Stomach (tissue), 9 donors: Measurements from ENCODE around the gene HEXD. TPM values are rescaled to one million over a fixed set of nuclear protein-coding genes. Genes with fewer than 3 reads are reported as not detected.
"Not testable (repeated sequence)": the region's sequence is repeated elsewhere in the genome, so short reads cannot be mapped to it uniquely, and the experiment has no call there.

Source experiments
- DNase-seq, 2 donors: peaks; one replicate each; pipeline versions ENCODE4 v3.0.0 to v3.0.0-alpha.2; 2013 to 2019
- H3K27ac ChIP-seq, 5 donors: fragments of 200-600 bp in 4 of 5; sonication (generic) in 4 of 5; one replicate each; pipeline ENCODE4 v1.5.1; 2013 to 2019; ENCODE audit warnings: mild to moderate bottlenecking in 1 of 5, moderate library complexity in 1 of 5
- H3K27me3 ChIP-seq, 3 donors: fragments of 200-600 bp; sonication (generic); one replicate each; pipeline ENCODE4 v1.5.1; 2017 to 2019; ENCODE audit warnings: mixed run types in 1 of 3
- H3K36me3 ChIP-seq, 4 donors: fragments of 200-600 bp; sonication (generic); 1 replicate in 3 of 4; 2 replicates in 1 of 4; pipeline ENCODE4 v1.5.1; 2016 to 2019
- H3K4me1 ChIP-seq, 4 donors: fragments of 200-600 bp; sonication (generic); one replicate each; pipeline ENCODE4 v1.5.1; 2016 to 2019
- H3K4me3 ChIP-seq, 4 donors: fragments of 200-600 bp; sonication (generic) in 3 of 4; one replicate each; pipeline ENCODE4 v1.5.1; 2016 to 2019; ENCODE audit warnings: mild to moderate bottlenecking in 1 of 4
- H3K9me3 ChIP-seq, 4 donors: fragments of 200-600 bp; sonication (generic); one replicate each; pipeline ENCODE4 v1.5.1; 2016 to 2019
- CTCF ChIP-seq, 7 experiments: fragments of 450-650 bp in 4 of 7; fragments of 200-600 bp in 3 of 7; sonication (generic) in 3 of 7; IDR thresholded peaks; one replicate each; pipeline ENCODE4 v1.5.1; 2016 to 2019; ENCODE audit warnings: antibody characterized with exemption in 7 of 7, control low read depth in 2 of 7, mild to moderate bottlenecking in 1 of 7
- EP300 ChIP-seq: sonication (generic); formaldehyde crosslinking; IDR thresholded peaks from one replicate; pipeline ENCODE4 v1.6.1; 2017; ENCODE audit warnings: antibody characterized with exemption
- POLR2A ChIP-seq, 4 donors: fragments of 450-650 bp; IDR thresholded peaks; one replicate each; pipeline ENCODE4 v1.6.1; 2016; ENCODE audit warnings: antibody characterized with exemption in 4 of 4, control low read depth in 2 of 4, mild to moderate bottlenecking in 1 of 4, moderate library complexity in 1 of 4
- POLR2AphosphoS5 ChIP-seq, 3 donors: sonication (generic); formaldehyde crosslinking; IDR thresholded peaks; one replicate each; pipeline ENCODE4 v1.6.1; 2016; ENCODE audit warnings: antibody characterized with exemption in 3 of 3
- WGBS, 5 donors: extraction: QIAGEN DNeasy Blood & Tissue Kit in 3 of 5; methylation state at CpG; one replicate each; pipeline versions ENCODE4 v1.1.5 to v1.1.7; 2013 to 2018; 5-methylcytosine and 5-hydroxymethylcytosine counted together
- intact Hi-C: fragments of 100-400 bp; cut with DNase I; formaldehyde crosslinking; loops from one replicate; pipeline ENCODE4 v1.15.1; 2023; ENCODE audit warnings: low total_unique reads
- polyA plus RNA-seq, 3 donors: library from polyadenylated mRNA; stranded (reverse); fragments of 200-250 nt; gene quantifications; one replicate each; pipeline ENCODE4 v1.2.3, GENCODE V29; 2013
- total RNA-seq, 5 donors: library from RNA; depleted of rRNA; stranded (reverse); fragments of >200 nt; gene quantifications; one replicate each; pipeline versions ENCODE4 v1.1.0 to v1.2.3, GENCODE V29; 2014 to 2016
- donor health status: healthy with polysubstance abuse.
- donor health status: Bipolar disorder and iron deficiency.
- donor health status: healthy.

HEXD gene
- total and polyA plus RNA-seq, 8 donors, result 13.8 to 212 (median 102) TPM

DNA sequence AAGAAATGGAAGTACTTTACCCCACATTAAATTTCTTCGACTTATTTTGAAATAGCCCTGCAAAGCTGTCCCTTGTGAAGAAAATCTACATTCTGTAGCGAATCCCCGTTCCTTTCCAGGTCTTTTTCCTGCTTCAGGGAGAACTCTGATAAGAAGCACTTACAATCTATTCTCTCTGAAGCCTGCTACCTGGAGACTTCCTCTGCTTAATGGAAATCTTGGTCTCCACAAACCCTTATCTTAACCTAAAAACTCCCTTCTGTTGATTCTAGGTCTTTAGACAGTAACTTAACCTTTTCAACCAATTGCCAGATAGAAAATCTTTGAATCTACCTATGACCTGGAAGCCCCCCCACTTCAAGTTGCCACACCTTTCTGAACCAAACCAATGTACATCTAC lies 34.0 kb downstream of the HEXD start:
- Histone ChIP-seq H3K4me3 (no peak overlapping the region), H3K9me3 (no peaks in the 10 kb centered on the region), H3K27ac (peak overlapping the region in 3 of 5 donors; percentile 93 to 97 (median 96)), H3K36me3 (peaks cover 0 to 8% (median 3%) of the 10 kb centered on the region in 4 donors), H3K27me3 (no peaks in the 10 kb centered on the region), H3K4me1 (peaks cover 20 to 51% (median 26%) of the 10 kb centered on the region in 4 donors)
- no peak for TF ChIP-seq POLR2A (IDR thresholded peaks at IDR 0.05)
- no peak for TF ChIP-seq POLR2AphosphoS5 (IDR thresholded peaks at IDR 0.05)
- no peak for TF ChIP-seq CTCF (IDR thresholded peaks at IDR 0.05)
- TF ChIP-seq EP300, result no peak
- WGBS, 5 donors, result 73 to 89% (median 84%) methylated on average over 3 of the region's 3 CpGs
- intact Hi-C loops, result no loop called here
- no peak for DNase-seq

GRCh38 chr17:82453151-82453550 lies 35.0 kb downstream of the HEXD start:
- H3K4me3 ChIP-seq, H3K27me3 ChIP-seq, H3K36me3 ChIP-seq, H3K27ac ChIP-seq, DNase-seq, intact Hi-C loops, H3K9me3 ChIP-seq: not testable (repeated sequence)
- H3K4me1 ChIP-seq, result peaks cover 26 to 49% (median 34%) of the 10 kb centered on the region in 4 donors
- WGBS, 5 donors, result 79 to 87% (median 86%) methylated on average over 7 of the region's 7 CpGs

GRCh38 chr17:82453706-82454105 lies 35.6 kb downstream of the HEXD start:
- H3K9me3 ChIP-seq, H3K36me3 ChIP-seq, H3K4me3 ChIP-seq, DNase-seq, H3K27me3 ChIP-seq, intact Hi-C loops, H3K27ac ChIP-seq: not testable (repeated sequence)
- WGBS, 5 donors, result 94 to 98% (median 96%) methylated on average over 20 to 21 of the region's 21 CpGs
- peaks cover 26 to 48% (median 35%) of the 10 kb centered on the region in 4 donors for H3K4me1 ChIP-seq

DNA sequence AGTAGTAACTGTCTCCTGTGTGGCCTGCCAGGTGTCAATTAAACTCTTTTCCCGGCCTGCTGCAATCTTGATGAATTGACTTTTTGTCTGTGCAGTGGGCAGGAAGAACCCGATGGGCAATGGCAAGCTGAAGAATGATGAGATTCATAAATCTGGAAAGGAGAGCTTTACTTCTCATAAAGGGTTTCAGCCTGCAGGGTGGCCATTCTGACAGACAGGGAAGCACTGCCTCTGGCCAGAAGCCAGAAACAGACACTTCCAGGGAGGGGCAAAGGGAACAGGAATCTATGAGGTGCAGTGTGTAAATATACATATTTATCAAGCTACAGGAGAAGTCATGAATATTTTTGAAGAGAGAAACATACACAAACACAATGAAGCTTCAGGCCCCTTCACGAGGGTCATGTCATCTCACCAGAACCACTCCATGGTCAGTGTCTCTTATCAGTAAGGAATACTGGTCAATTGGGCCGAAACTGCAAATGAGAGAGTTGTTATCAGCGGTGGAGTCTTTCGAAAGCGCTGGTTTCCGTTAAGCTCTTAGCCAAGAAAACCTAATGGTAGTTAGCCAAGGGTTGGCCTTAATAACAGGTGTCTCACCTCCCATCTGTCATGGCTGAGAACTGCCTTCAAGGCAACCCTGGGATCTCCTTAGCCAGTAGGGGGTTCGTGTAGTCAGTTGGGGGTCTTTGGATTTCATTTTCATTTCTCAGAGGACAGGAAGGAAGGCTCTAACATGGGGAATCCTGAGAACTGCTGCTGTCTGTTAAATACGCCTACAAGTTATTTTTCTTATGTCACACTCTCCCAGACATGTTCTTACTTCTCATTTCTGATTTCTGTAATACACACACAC lies 39.2 kb downstream of the HEXD start:
- Histone ChIP-seq H3K4me3 (peak overlapping the region; percentile 89 to 97 (median 92)), H3K36me3 (peaks cover 12 to 24% (median 24%) of the 10 kb centered on the region in 4 donors), H3K9me3 (no peaks in the 10 kb centered on the region), H3K27me3 (no peaks in the 10 kb centered on the region), H3K4me1 (peaks cover 22 to 55% (median 46%) of the 10 kb centered on the region in 4 donors), H3K27ac (peak overlapping the region; percentile 82 to 100 (median 100))
- 50 to 60% (median 54%) methylated on average over 10 of the region's 10 CpGs for WGBS, 5 donors
- intact Hi-C loops, result no loop called here
- no peak for DNase-seq
- TF ChIP-seq EP300 (no peak), POLR2AphosphoS5 (IDR thresholded peaks at IDR 0.05) (no peak)

GRCh38 chr17:82457929-82458178 lies 39.7 kb downstream of the HEXD start:
- H3K27me3 ChIP-seq, result no peaks in the 10 kb centered on the region
- peak overlapping the region; percentile 100 for H3K27ac ChIP-seq
- H3K9me3 ChIP-seq, result no peaks in the 10 kb centered on the region
- WGBS, 5 donors, result 0 to 2% (median 0%) methylated on average over 4 to 8 of the region's 8 CpGs
- no peak for TF ChIP-seq POLR2A (IDR thresholded peaks at IDR 0.05)
- no peak for TF ChIP-seq EP300
- TF ChIP-seq POLR2AphosphoS5 (IDR thresholded peaks at IDR 0.05), result peak in 1 of 3 donors; percentile 83
- H3K4me3 ChIP-seq, result peak overlapping the region; percentile 89 to 97 (median 92)
- intact Hi-C loops, result no loop called here
- DNase-seq, result no peak
- H3K4me1 ChIP-seq, result peaks cover 22 to 61% (median 50%) of the 10 kb centered on the region in 4 donors
- peaks cover 12 to 30% (median 29%) of the 10 kb centered on the region in 4 donors for H3K36me3 ChIP-seq

- H3K36me3 ChIP-seq, result peaks cover 12 to 35% (median 34%) of the 10 kb centered on the region in 4 donors
- H3K4me3 ChIP-seq, result peak within 1 kb of the TSS; percentile 89 to 97 (median 92)
- H3K27ac ChIP-seq, result peak within 1 kb of the TSS; percentile 100
- WGBS, 5 donors, result 0 to 1% (median 0%) methylated on average over 20 to 85 of the region's 85 CpGs
- no peaks in the 10 kb centered on the region for H3K27me3 ChIP-seq
- peak; percentile 98 to 99 for DNase-seq
- peaks cover 22 to 62% (median 50%) of the 10 kb centered on the region in 4 donors for H3K4me1 ChIP-seq
- no peaks in the 10 kb centered on the region for H3K9me3 ChIP-seq
- peak in 2 of 4 donors; percentile 70 to 84 for TF ChIP-seq POLR2A (IDR thresholded peaks at IDR 0.05)
- no peak for TF ChIP-seq CTCF (IDR thresholded peaks at IDR 0.05)
- TF ChIP-seq POLR2AphosphoS5 (IDR thresholded peaks at IDR 0.05), result peak; percentile 85 to 99 (median 98)
- intact Hi-C loops, result no loop called here
Measured at GRCh38 chr17:82458179-82458884, 40.2 kb downstream of the HEXD start, which contains the start of gene NARF. NARF (plus strand) TSS chr17:82458741; CDS start chr17:82458804, 63 bp downstream.
